Measurements from ENCODE around the gene OAF.
"Not testable (repeated sequence)": the region's sequence is repeated elsewhere in the genome, so short reads cannot be mapped to it uniquely, and the experiment has no call there.

The OAF gene

GRCh38 chr11:120249279-120250262 lies 38.7 kb downstream of the OAF start:
- Histone ChIP-seq H3K23ac (ENCODE audit: low read depth, low read length, poor library complexity) (no peak overlapping the region), H3K27me3 (ENCODE audit: control insufficient read depth in 3 of 3, insufficient read depth in 3 of 3, low read depth in 1 of 3, low read length in 3 of 3) (peaks cover 0 to 67% (median 2%) of the 10 kb centered on the region in 3 experiments), H2BK120ac (ENCODE audit: low read depth, low read length) (no peak overlapping the region), H3K36me3 (replicated peaks in 1 of 2; ENCODE audit: control insufficient read depth in 2 of 2, insufficient read depth in 2 of 2, low read length in 2 of 2) (no peaks in the 10 kb centered on the region), H2BK15ac (ENCODE audit: low read length) (no peak overlapping the region), H4K91ac (ENCODE audit: low read depth, low read length, poor library complexity) (no peak overlapping the region), H3K4me3 (ENCODE audit: low read length in 2 of 2) (no peak overlapping the region), H2AFZ (ENCODE audit: low read length) (no peak overlapping the region), H3K9ac (ENCODE audit: low read depth, low read length, poor library complexity) (no peak overlapping the region), H3K4me2 (ENCODE audit: insufficient read depth, low read length, poor library complexity, severe bottlenecking) (no peak overlapping the region), H3K18ac (ENCODE audit: low read length) (peak overlapping the region; percentile 32), H3K27ac (replicated peaks; ENCODE audit: low read length) (no peak overlapping the region), H3K9me3 (replicated peaks in 1 of 2; ENCODE audit: control insufficient read depth in 2 of 2, insufficient read depth in 1 of 2, low read depth in 1 of 2, low read length in 2 of 2) (no peaks in the 10 kb centered on the region), H3K14ac (ENCODE audit: low read length) (no peak overlapping the region), H2BK5ac (ENCODE audit: low read length) (no peak overlapping the region), H2BK12ac (ENCODE audit: low read length) (no peak overlapping the region), H4K8ac (ENCODE audit: low read depth, low read length) (no peak overlapping the region), H3K4me1 (ENCODE audit: control insufficient read depth in 2 of 2, insufficient read depth in 1 of 2, low read depth in 1 of 2, low read length in 2 of 2) (peaks cover 0 to 1% of the 10 kb centered on the region in 2 donors), H3K4ac (ENCODE audit: low read length) (no peak overlapping the region), H3K79me1 (ENCODE audit: low read depth, low read length) (no peaks in the 10 kb centered on the region), H2AK5ac (ENCODE audit: low read depth, low read length) (no peak overlapping the region)
- no peak for DNase-seq (ENCODE audit: low spot score)
- no CpG with 5 or more reads among the region's 8 CpGs for WGBS, 2 donors (ENCODE audit: extremely low coverage in 2 of 2, insufficient read length in 2 of 2, insufficient replicate concordance in 1 of 2)

GRCh38 chr11:120253377-120253776 lies 42.5 kb downstream of the OAF start:
- not testable (repeated sequence) for H3K9me3 ChIP-seq (replicated peaks in 1 of 2; ENCODE audit: control insufficient read depth in 2 of 2, insufficient read depth in 1 of 2, low read depth in 1 of 2, low read length in 2 of 2); H2BK120ac ChIP-seq (ENCODE audit: low read depth, low read length); H4K91ac ChIP-seq (ENCODE audit: low read depth, low read length, poor library complexity); H3K27ac ChIP-seq (replicated peaks; ENCODE audit: low read length); H2AFZ ChIP-seq (ENCODE audit: low read length); H3K4ac ChIP-seq (ENCODE audit: low read length); H2BK12ac ChIP-seq (ENCODE audit: low read length); H3K23ac ChIP-seq (ENCODE audit: low read depth, low read length, poor library complexity); H4K8ac ChIP-seq (ENCODE audit: low read depth, low read length); H3K9ac ChIP-seq (ENCODE audit: low read depth, low read length, poor library complexity); H3K18ac ChIP-seq (ENCODE audit: low read length); H2AK5ac ChIP-seq (ENCODE audit: low read depth, low read length); H3K14ac ChIP-seq (ENCODE audit: low read length); H2BK15ac ChIP-seq (ENCODE audit: low read length); H3K36me3 ChIP-seq (replicated peaks in 1 of 2; ENCODE audit: control insufficient read depth in 2 of 2, insufficient read depth in 2 of 2, low read length in 2 of 2); H3K4me2 ChIP-seq (ENCODE audit: insufficient read depth, low read length, poor library complexity, severe bottlenecking); H3K79me1 ChIP-seq (ENCODE audit: low read depth, low read length); H3K4me3 ChIP-seq (ENCODE audit: low read length in 2 of 2); DNase-seq (ENCODE audit: low spot score); H2BK5ac ChIP-seq (ENCODE audit: low read length)
- peaks cover 9 to 11% of the 10 kb centered on the region in 2 donors for H3K4me1 ChIP-seq (ENCODE audit: control insufficient read depth in 2 of 2, insufficient read depth in 1 of 2, low read depth in 1 of 2, low read length in 2 of 2)
- WGBS, 2 donors (ENCODE audit: extremely low coverage in 2 of 2, insufficient read length in 2 of 2, insufficient replicate concordance in 1 of 2) = no CpG with 5 or more reads among the region's 13 CpGs
- H3K27me3 ChIP-seq (ENCODE audit: control insufficient read depth in 3 of 3, insufficient read depth in 3 of 3, low read depth in 1 of 3, low read length in 3 of 3) = peaks cover 0 to 39% (median 12%) of the 10 kb centered on the region in 3 experiments

GRCh38 chr11:120254788-120255518 lies 44.1 kb downstream of the OAF start:
- peak overlapping the region; percentile 12 to 24 for H3K4me3 ChIP-seq (ENCODE audit: low read length in 2 of 2)
- H3K27ac ChIP-seq (replicated peaks; ENCODE audit: low read length) = no peak overlapping the region
- H3K4ac ChIP-seq (ENCODE audit: low read length) = no peak overlapping the region
- no peak overlapping the region for H3K23ac ChIP-seq (ENCODE audit: low read depth, low read length, poor library complexity)
- H3K4me2 ChIP-seq (ENCODE audit: insufficient read depth, low read length, poor library complexity, severe bottlenecking) = peak overlapping the region; percentile 53
- no peak overlapping the region for H4K91ac ChIP-seq (ENCODE audit: low read depth, low read length, poor library complexity)
- H3K9me3 ChIP-seq (replicated peaks in 1 of 2; ENCODE audit: control insufficient read depth in 2 of 2, insufficient read depth in 1 of 2, low read depth in 1 of 2, low read length in 2 of 2) = no peaks in the 10 kb centered on the region
- DNase-seq (ENCODE audit: low spot score) = peak; percentile 36
- H3K27me3 ChIP-seq (ENCODE audit: control insufficient read depth in 3 of 3, insufficient read depth in 3 of 3, low read depth in 1 of 3, low read length in 3 of 3) = peaks cover 0 to 36% (median 12%) of the 10 kb centered on the region in 3 experiments
- WGBS, 2 donors (ENCODE audit: extremely low coverage in 2 of 2, insufficient read length in 2 of 2, insufficient replicate concordance in 1 of 2) = no CpG with 5 or more reads among the region's 13 CpGs
- no peak overlapping the region for H3K18ac ChIP-seq (ENCODE audit: low read length)
- no peak overlapping the region for H2BK120ac ChIP-seq (ENCODE audit: low read depth, low read length)
- no peak overlapping the region for H2BK12ac ChIP-seq (ENCODE audit: low read length)
- no peak overlapping the region for H2BK15ac ChIP-seq (ENCODE audit: low read length)
- H3K14ac ChIP-seq (ENCODE audit: low read length) = no peak overlapping the region
- H2AK5ac ChIP-seq (ENCODE audit: low read depth, low read length) = no peak overlapping the region
- peak overlapping the region; percentile 56 for H2AFZ ChIP-seq (ENCODE audit: low read length)
- no peaks in the 10 kb centered on the region for H3K79me1 ChIP-seq (ENCODE audit: low read depth, low read length)
- H3K4me1 ChIP-seq (ENCODE audit: control insufficient read depth in 2 of 2, insufficient read depth in 1 of 2, low read depth in 1 of 2, low read length in 2 of 2) = peaks cover 8 to 11% of the 10 kb centered on the region in 2 donors
- no peak overlapping the region for H2BK5ac ChIP-seq (ENCODE audit: low read length)
- no peak overlapping the region for H4K8ac ChIP-seq (ENCODE audit: low read depth, low read length)
- no peaks in the 10 kb centered on the region for H3K36me3 ChIP-seq (replicated peaks in 1 of 2; ENCODE audit: control insufficient read depth in 2 of 2, insufficient read depth in 2 of 2, low read length in 2 of 2)
- no peak overlapping the region for H3K9ac ChIP-seq (ENCODE audit: low read depth, low read length, poor library complexity)

GRCh38 chr11:120255519-120255866 lies 44.7 kb downstream of the OAF start:
- H3K36me3 ChIP-seq (replicated peaks in 1 of 2; ENCODE audit: control insufficient read depth in 2 of 2, insufficient read depth in 2 of 2, low read length in 2 of 2) = no peaks in the 10 kb centered on the region
- no peaks in the 10 kb centered on the region for H3K79me1 ChIP-seq (ENCODE audit: low read depth, low read length)
- H2AFZ ChIP-seq (ENCODE audit: low read length) = peak overlapping the region; percentile 56
- H4K91ac ChIP-seq (ENCODE audit: low read depth, low read length, poor library complexity) = no peak overlapping the region
- H3K4me1 ChIP-seq (ENCODE audit: control insufficient read depth in 2 of 2, insufficient read depth in 1 of 2, low read depth in 1 of 2, low read length in 2 of 2) = peaks cover 8 to 11% of the 10 kb centered on the region in 2 donors
- H2AK5ac ChIP-seq (ENCODE audit: low read depth, low read length) = no peak overlapping the region
- WGBS, 2 donors (ENCODE audit: extremely low coverage in 2 of 2, insufficient read length in 2 of 2, insufficient replicate concordance in 1 of 2) = no CpG with 5 or more reads among the region's 9 CpGs
- H3K14ac ChIP-seq (ENCODE audit: low read length) = no peak overlapping the region
- H3K27ac ChIP-seq (replicated peaks; ENCODE audit: low read length) = no peak overlapping the region
- H2BK15ac ChIP-seq (ENCODE audit: low read length) = no peak overlapping the region
- H2BK5ac ChIP-seq (ENCODE audit: low read length) = no peak overlapping the region
- H2BK120ac ChIP-seq (ENCODE audit: low read depth, low read length) = no peak overlapping the region
- H3K27me3 ChIP-seq (ENCODE audit: control insufficient read depth in 3 of 3, insufficient read depth in 3 of 3, low read depth in 1 of 3, low read length in 3 of 3) = peaks cover 0 to 32% (median 12%) of the 10 kb centered on the region in 3 experiments
- DNase-seq (ENCODE audit: low spot score) = no peak
- H3K4me2 ChIP-seq (ENCODE audit: insufficient read depth, low read length, poor library complexity, severe bottlenecking) = peak overlapping the region; percentile 53
- H3K9me3 ChIP-seq (replicated peaks in 1 of 2; ENCODE audit: control insufficient read depth in 2 of 2, insufficient read depth in 1 of 2, low read depth in 1 of 2, low read length in 2 of 2) = no peaks in the 10 kb centered on the region
- peak overlapping the region in 1 of 2 donors; percentile 12 for H3K4me3 ChIP-seq (ENCODE audit: low read length in 2 of 2)
- H3K18ac ChIP-seq (ENCODE audit: low read length) = no peak overlapping the region
- no peak overlapping the region for H3K4ac ChIP-seq (ENCODE audit: low read length)
- H2BK12ac ChIP-seq (ENCODE audit: low read length) = no peak overlapping the region
- no peak overlapping the region for H3K23ac ChIP-seq (ENCODE audit: low read depth, low read length, poor library complexity)
- H3K9ac ChIP-seq (ENCODE audit: low read depth, low read length, poor library complexity) = no peak overlapping the region
- no peak overlapping the region for H4K8ac ChIP-seq (ENCODE audit: low read depth, low read length)
